CD14-positive monocyte (primary cell): ENCODE measurements around the gene NOTCH3. TPM values are rescaled to one million over a fixed set of nuclear protein-coding genes. Genes with fewer than 3 reads are reported as not detected.

Experiments used
- DNase-seq, 3 donors: peaks; one replicate each; pipeline ENCODE4 v3.0.0-alpha.2; 2011 to 2022
- H2AFZ ChIP-seq: 2 replicates; pipeline ENCODE4 v1.6.0; 2012; ENCODE audit warnings: mild to moderate bottlenecking, low read depth, low read length, inconsistent platforms; ENCODE audit not compliant: insufficient read depth, poor library complexity, severe bottlenecking
- H3K27ac ChIP-seq, 2 donors: 1 replicate in 1 of 2; 2 replicates in 1 of 2; pipeline ENCODE4 v1.5.1; 2012 to 2013; ENCODE audit warnings: low read length in 2 of 2, control low read depth in 1 of 2, inconsistent platforms in 1 of 2, low read depth in 1 of 2, mild to moderate bottlenecking in 1 of 2
- H3K27me3 ChIP-seq, 2 donors: one replicate each; pipeline versions ENCODE4 v1.6.0 to v1.6.1; 2011 to 2013; ENCODE audit warnings: low read length in 2 of 2; ENCODE audit not compliant: control insufficient read depth in 2 of 2, insufficient read depth in 2 of 2
- H3K36me3 ChIP-seq, 2 donors: replicated peaks in 1 of 2; 1 replicate in 1 of 2; 2 replicates in 1 of 2; pipeline versions ENCODE4 v1.5.1 to v1.6.1; 2012 to 2013; ENCODE audit warnings: low read length in 2 of 2, control low read depth in 1 of 2, inconsistent platforms in 1 of 2, mild to moderate bottlenecking in 1 of 2; ENCODE audit not compliant: insufficient read depth in 2 of 2, control insufficient read depth in 1 of 2
- H3K4me1 ChIP-seq, 2 donors: 1 replicate in 1 of 2; 2 replicates in 1 of 2; pipeline versions ENCODE4 v1.5.1 to v1.6.1; 2012 to 2013; ENCODE audit warnings: low read length in 2 of 2, control low read depth in 1 of 2, inconsistent platforms in 1 of 2, mild to moderate bottlenecking in 1 of 2, moderate library complexity in 1 of 2; ENCODE audit not compliant: insufficient read depth in 2 of 2, control insufficient read depth in 1 of 2
- H3K4me2 ChIP-seq: replicated peaks from 2 replicates; pipeline ENCODE3; 2012; ENCODE audit warnings: low read length, moderate library complexity, mild to moderate bottlenecking; ENCODE audit not compliant: poor library complexity, severe bottlenecking; ENCODE audit errors: extremely low read depth
- H3K4me3 ChIP-seq, 3 experiments: fragments of 200-600 bp in 1 of 3; sonication (generic) in 1 of 3; replicated peaks in 1 of 3; 1 replicate in 2 of 3; 2 replicates in 1 of 3; pipeline ENCODE4 v1.5.1; 2011 to 2013; ENCODE audit warnings: low read length in 3 of 3, mild to moderate bottlenecking in 3 of 3, control low read depth in 2 of 3, low read depth in 2 of 3, inconsistent platforms in 1 of 3, moderate library complexity in 1 of 3
- H3K79me2 ChIP-seq: 2 replicates; pipeline ENCODE4 v1.6.0; 2012; ENCODE audit warnings: mild to moderate bottlenecking, control low read depth, inconsistent platforms, low read length, moderate library complexity; ENCODE audit not compliant: insufficient read depth
- H3K9ac ChIP-seq: 2 replicates; pipeline ENCODE4 v1.6.0; 2017; ENCODE audit warnings: low read length, mild to moderate bottlenecking; ENCODE audit not compliant: insufficient read depth, poor library complexity, severe bottlenecking
- H3K9me3 ChIP-seq, 2 donors: replicated peaks in 1 of 2; 1 replicate in 1 of 2; 2 replicates in 1 of 2; pipeline versions ENCODE4 v1.5.1 to v1.6.1; 2012 to 2013; ENCODE audit warnings: low read length in 2 of 2, control low read depth in 1 of 2; ENCODE audit not compliant: control insufficient read depth in 1 of 2, insufficient read depth in 1 of 2
- H4K20me1 ChIP-seq: 2 replicates; pipeline ENCODE4 v1.6.0; 2012; ENCODE audit warnings: mild to moderate bottlenecking, low read length, control low read depth, moderate library complexity; ENCODE audit not compliant: insufficient read depth
- H3K27ac Mint-ChIP-seq, 7 donors: one replicate each; pipeline ENCODE4 v1.8.0; 2020; ENCODE audit warnings: mild to moderate bottlenecking in 7 of 7, mixed read lengths in 7 of 7, moderate library complexity in 6 of 7, inconsistent platforms in 2 of 7
- H3K27me3 Mint-ChIP-seq, 3 donors: one replicate each; pipeline ENCODE4 v1.8.0; 2021 to 2022; ENCODE audit warnings: low read depth in 3 of 3, mild to moderate bottlenecking in 3 of 3, mixed read lengths in 3 of 3, moderate library complexity in 3 of 3, inconsistent platforms in 1 of 3
- H3K36me3 Mint-ChIP-seq, 2 donors: one replicate each; pipeline ENCODE4 v1.8.0; 2020; ENCODE audit warnings: mixed read lengths in 2 of 2, inconsistent platforms in 1 of 2, mild to moderate bottlenecking in 1 of 2
- H3K4me1 Mint-ChIP-seq: one replicate; pipeline ENCODE4 v1.8.0; 2020; ENCODE audit warnings: mild to moderate bottlenecking, mixed read lengths
- H3K4me3 Mint-ChIP-seq, 2 donors: one replicate each; pipeline ENCODE4 v1.8.0; 2020; ENCODE audit warnings: mild to moderate bottlenecking in 2 of 2, mixed read lengths in 2 of 2, moderate library complexity in 1 of 2
- H3K9me3 Mint-ChIP-seq, 7 donors: one replicate each; pipeline ENCODE4 v1.8.0; 2020 to 2022; ENCODE audit warnings: mixed read lengths in 7 of 7, mild to moderate bottlenecking in 6 of 7, moderate library complexity in 6 of 7, inconsistent platforms in 2 of 7
- WGBS: methylation state at CpG from one replicate; pipeline ENCODE4 v1.1.5; 2013; ENCODE audit warnings: missing lambda C conversion rate; ENCODE audit not compliant: insufficient coverage; 5-methylcytosine and 5-hydroxymethylcytosine counted together
- intact Hi-C, 2 donors: fragments of 100-400 bp; cut with micrococcal nuclease; formaldehyde crosslinking; loops; one replicate each; pipeline versions ENCODE4 v1.15.0 to v1.15.1; 2023
- polyA plus RNA-seq, 3 donors: library from polyadenylated mRNA; depleted of rRNA in 1 of 3; unstranded in 2 of 3; stranded (reverse) in 1 of 3; fragments of 300-500 nt in 2 of 3; fragments of >200 nt in 1 of 3; fragmentation: Illumina TruSeq in 2 of 3; gene quantifications; 1 replicate in 2 of 3; 2 replicates in 1 of 3; pipeline ENCODE4 v1.2.3, GENCODE V29; 2012 to 2021
- TF ChIP-seq, protein P1 (sequence below): fragments of 200-600 bp; IDR thresholded peaks from one replicate; pipeline ENCODE4 v1.8.0; 2022; ENCODE audit warnings: antibody characterized with exemption, mild to moderate bottlenecking

The NOTCH3 gene
- polyA plus RNA-seq, 3 donors, result 0.05 to 0.51 TPM; not detected in 1

DNA sequence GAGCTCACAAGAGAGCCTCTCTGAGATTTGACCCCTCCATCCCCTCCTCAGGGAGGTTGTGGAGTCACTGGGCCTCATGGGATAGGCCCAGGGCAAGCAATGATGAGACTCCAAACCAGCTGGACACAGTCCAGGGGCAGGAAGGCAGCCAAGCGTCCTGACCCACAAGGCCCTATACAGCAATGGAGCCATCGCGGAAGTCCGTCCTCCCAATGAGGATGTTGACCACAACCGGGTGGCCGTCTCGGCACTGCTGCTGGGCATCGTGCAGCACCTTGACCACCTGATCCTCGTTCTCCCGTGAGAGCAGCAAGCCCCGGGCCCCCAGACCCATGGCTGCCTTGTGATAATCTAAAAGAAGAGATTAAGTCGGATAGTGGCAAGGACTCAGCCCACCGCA is 85.7 kb downstream of the NOTCH3 start:
- Histone ChIP-seq H2AFZ (no peak overlapping the region), H3K4me1 (no peaks in the 10 kb centered on the region), H3K4me3 (no peak overlapping the region), H3K9ac (no peak overlapping the region), H3K9me3 (no peaks in the 10 kb centered on the region), H3K27me3 (no peaks in the 10 kb centered on the region), H3K79me2 (no peaks in the 10 kb centered on the region), H3K4me2 (no peak overlapping the region), H3K27ac (no peak overlapping the region), H3K36me3 (peaks cover 53 to 62% of the 10 kb centered on the region in 2 donors), H4K20me1 (no peaks in the 10 kb centered on the region)
- Mint-ChIP-seq H3K27ac (peak overlapping the region in 1 of 7 donors; percentile 56), H3K4me3 (no peak overlapping the region), H3K36me3 (peaks cover 52 to 61% of the 10 kb centered on the region in 2 donors), H3K9me3 (peaks cover 0 to 4% (median 2%) of the 10 kb centered on the region in 7 donors), H3K27me3 (peaks cover 0 to 1% (median 0%) of the 10 kb centered on the region in 3 donors), H3K4me1 (no peaks in the 10 kb centered on the region)
- 96% methylated on average over 13 of the region's 13 CpGs for WGBS
- DNase-seq, result no peak
- intact Hi-C loops, result no loop called here
- TF ChIP-seq, protein P1, sequence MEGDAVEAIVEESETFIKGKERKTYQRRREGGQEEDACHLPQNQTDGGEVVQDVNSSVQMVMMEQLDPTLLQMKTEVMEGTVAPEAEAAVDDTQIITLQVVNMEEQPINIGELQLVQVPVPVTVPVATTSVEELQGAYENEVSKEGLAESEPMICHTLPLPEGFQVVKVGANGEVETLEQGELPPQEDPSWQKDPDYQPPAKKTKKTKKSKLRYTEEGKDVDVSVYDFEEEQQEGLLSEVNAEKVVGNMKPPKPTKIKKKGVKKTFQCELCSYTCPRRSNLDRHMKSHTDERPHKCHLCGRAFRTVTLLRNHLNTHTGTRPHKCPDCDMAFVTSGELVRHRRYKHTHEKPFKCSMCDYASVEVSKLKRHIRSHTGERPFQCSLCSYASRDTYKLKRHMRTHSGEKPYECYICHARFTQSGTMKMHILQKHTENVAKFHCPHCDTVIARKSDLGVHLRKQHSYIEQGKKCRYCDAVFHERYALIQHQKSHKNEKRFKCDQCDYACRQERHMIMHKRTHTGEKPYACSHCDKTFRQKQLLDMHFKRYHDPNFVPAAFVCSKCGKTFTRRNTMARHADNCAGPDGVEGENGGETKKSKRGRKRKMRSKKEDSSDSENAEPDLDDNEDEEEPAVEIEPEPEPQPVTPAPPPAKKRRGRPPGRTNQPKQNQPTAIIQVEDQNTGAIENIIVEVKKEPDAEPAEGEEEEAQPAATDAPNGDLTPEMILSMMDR, result no peak

DNA sequence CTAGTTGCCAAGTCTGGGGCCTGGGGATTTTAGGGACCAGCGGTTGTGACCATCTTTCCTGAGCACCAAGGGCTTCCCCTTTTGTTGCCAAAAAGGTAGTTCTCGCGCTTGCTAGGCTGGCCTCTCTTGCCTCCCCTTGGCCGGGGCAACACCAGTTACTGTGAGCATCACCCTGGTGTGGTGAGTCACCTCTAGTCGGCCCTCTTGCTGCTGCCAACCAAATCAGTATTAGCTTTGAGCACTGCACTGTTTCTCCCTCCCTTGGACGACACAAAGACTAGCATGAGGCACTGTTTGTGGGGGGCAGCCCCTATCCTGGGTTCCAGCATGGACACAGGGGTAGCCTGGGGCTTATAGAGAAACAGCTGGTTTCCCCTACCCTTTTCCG is 86.6 kb downstream of the NOTCH3 start:
- Histone ChIP-seq H3K9me3 (no peaks in the 10 kb centered on the region), H3K27me3 (no peaks in the 10 kb centered on the region), H3K27ac (no peak overlapping the region), H2AFZ (no peak overlapping the region), H3K4me3 (no peak overlapping the region), H3K4me1 (no peaks in the 10 kb centered on the region), H3K4me2 (no peak overlapping the region), H3K79me2 (no peaks in the 10 kb centered on the region), H3K9ac (no peak overlapping the region), H4K20me1 (no peaks in the 10 kb centered on the region), H3K36me3 (peaks cover 45 to 53% of the 10 kb centered on the region in 2 donors)
- WGBS, result 78% methylated on average over 3 of the region's 7 CpGs
- no peak for DNase-seq
- intact Hi-C loops, result no loop called here
- H3K27me3 Mint-ChIP-seq, result peaks cover 1 to 4% (median 3%) of the 10 kb centered on the region in 3 donors
- peaks cover 42 to 52% of the 10 kb centered on the region in 2 donors for H3K36me3 Mint-ChIP-seq
- TF ChIP-seq, protein P1, result no peak
- H3K27ac Mint-ChIP-seq, result peak overlapping the region in 1 of 7 donors; percentile 59
- H3K4me1 Mint-ChIP-seq, result no peaks in the 10 kb centered on the region
- no peak overlapping the region for H3K4me3 Mint-ChIP-seq
- peaks cover 0 to 3% (median 0%) of the 10 kb centered on the region in 7 donors for H3K9me3 Mint-ChIP-seq
